Renal cortical epithelial cell (primary cell): ENCODE results near the gene SOX5. TPM values are rescaled to one million over a fixed set of nuclear protein-coding genes. Genes with fewer than 3 reads are reported as not detected.
A peak's percentile ranks its signal among the peaks of the same experiment; 100 is the strongest.

Experiments used
- DNase-seq: peaks from one replicate; pipeline ENCODE4 v3.0.0-alpha.2; 2011; ENCODE audit warnings: low read depth
- total RNA-seq: library from RNA; depleted of rRNA; stranded (reverse); fragments of >200 nt; gene quantifications from 2 replicates; pipeline ENCODE4 v1.2.3, GENCODE V29; 2014

The SOX5 gene
- total RNA-seq, 1 donor from 2014 or later, result 1.0 TPM

GRCh38 chr12:23611320-23611719 is 338.1 kb downstream of the SOX5 start:
- DNase-seq, result no peak

GRCh38 chr12:23600919-23601318 is 348.6 kb downstream of the SOX5 start:
- DNase-seq, result no peak

GRCh38 chr12:23596568-23596967 is 352.9 kb downstream of the SOX5 start:
- DNase-seq, result no peak

GRCh38 chr12:23587833-23588559 is 361.5 kb downstream of the SOX5 start:
- DNase-seq, result no peak

GRCh38 chr12:23585782-23586163 is 363.7 kb downstream of the SOX5 start:
- DNase-seq, result no peak

- DNase-seq, result no peak
Observed at GRCh38 chr12:23585156-23585781, 364.2 kb downstream of the SOX5 start.

GRCh38 chr12:23581913-23582312 is 367.6 kb downstream of the SOX5 start:
- no peak for DNase-seq

- no peak for DNase-seq
Observed at GRCh38 chr12:23579257-23579656, 370.2 kb downstream of the SOX5 start.

- no peak for DNase-seq
Observed at GRCh38 chr12:23576372-23576771, 373.1 kb downstream of the SOX5 start.

- no peak for DNase-seq
Observed at GRCh38 chr12:23569356-23569755, 380.1 kb downstream of the SOX5 start.

GRCh38 chr12:23566133-23566532 is 383.3 kb downstream of the SOX5 start:
- no peak for DNase-seq

GRCh38 chr12:23564451-23565152 is 384.9 kb downstream of the SOX5 start:
- no peak for DNase-seq

GRCh38 chr12:23561364-23562345 is 387.8 kb downstream of the SOX5 start:
- DNase-seq, result no peak

GRCh38 chr12:23560611-23561010 is 388.9 kb downstream of the SOX5 start:
- DNase-seq, result no peak

GRCh38 chr12:23559268-23559753 is 390.2 kb downstream of the SOX5 start:
- DNase-seq, result peak; percentile 70

- no peak for DNase-seq
Observed at GRCh38 chr12:23556661-23557060, 392.8 kb downstream of the SOX5 start.

- no peak for DNase-seq
Observed at GRCh38 chr12:23555825-23556207, 393.7 kb downstream of the SOX5 start.

GRCh38 chr12:23555180-23555824 is 394.2 kb downstream of the SOX5 start:
- DNase-seq, result no peak

GRCh38 chr12:23552417-23552816 is 397.1 kb downstream of the SOX5 start:
- DNase-seq, result no peak

- DNase-seq, result peak; percentile 9
Observed at GRCh38 chr12:23550753-23551152, 398.7 kb downstream of the SOX5 start.

GRCh38 chr12:23548742-23549141 is 400.7 kb downstream of the SOX5 start:
- no peak for DNase-seq
